ENCODE data around the gene LRCH4. TPM values are rescaled to one million over a fixed set of nuclear protein-coding genes. Genes with fewer than 3 reads are reported as not detected.

LRCH4 gene
- total and polyA plus RNA-seq, 2 donors (not counting 1 experiment from before 2014, with no cell fraction given) = 288 to 289 TPM

DNA sequence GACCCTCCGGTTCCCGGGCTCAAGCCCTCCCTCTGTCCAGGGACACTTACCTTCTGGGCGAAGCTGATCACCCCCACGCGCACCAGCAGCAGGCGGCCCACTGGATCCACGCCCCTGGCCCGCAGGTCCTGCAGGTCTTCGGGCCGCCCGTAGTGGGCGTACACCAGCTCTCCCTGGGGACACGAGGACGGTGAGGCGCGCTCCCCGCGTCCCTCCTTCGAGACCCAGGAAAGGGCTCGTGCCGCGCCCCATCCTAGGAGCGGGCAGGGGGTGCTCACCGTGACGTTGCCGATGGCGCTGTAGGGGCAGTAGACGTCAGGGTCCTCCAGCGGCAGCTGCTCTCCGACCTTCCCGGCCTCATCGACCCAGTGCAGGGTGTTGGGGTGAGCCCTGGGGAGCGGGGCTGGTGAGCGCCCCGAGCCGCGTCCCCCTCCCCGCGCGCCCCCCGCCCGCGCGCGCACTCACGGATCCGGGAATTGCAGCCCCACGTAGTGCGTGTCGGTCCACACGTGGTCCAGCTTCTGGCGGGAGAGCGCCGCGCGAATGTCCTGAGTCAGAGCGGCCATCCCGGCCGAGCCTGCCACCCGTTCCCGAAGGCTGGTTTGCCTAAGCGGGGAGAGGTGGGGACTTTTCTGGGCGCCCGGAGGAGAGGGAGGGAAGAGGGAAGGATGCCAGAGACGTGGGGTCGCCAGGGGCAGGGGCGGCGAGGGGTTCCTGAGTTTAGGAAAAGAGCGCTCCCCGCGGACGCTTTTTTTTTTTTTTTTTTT is 47.2 kb upstream of the LRCH4 start:
- peak overlapping the region; percentile 97 for H2AFZ ChIP-seq (ENCODE audit: insufficient read depth, low read depth, low read length, poor library complexity, severe bottlenecking)
- POLR2A ChIA-PET = interaction anchor here (0.6 to 2.8 kb wide), 8 partner anchors 20 to 56 kb away, joined by 3 to 13 read pairs (median 4); partner anchors contain the start of genes GNB2 and MOSPD3
- H4K20me1 ChIP-seq (ENCODE audit: control insufficient read depth, insufficient read depth, low read length, poor library complexity, severe bottlenecking) = no peaks in the 10 kb centered on the region
- H3K4me2 ChIP-seq (replicated peaks; ENCODE audit: low read depth, low read length, poor library complexity, severe bottlenecking) = peak overlapping the region; percentile 98
- peak overlapping the region; percentile 90 for H3K4me3 Mint-ChIP-seq
- H3K27me3 ChIP-seq (replicated peaks in 1 of 4; ENCODE audit: control extremely low read depth in 1 of 4, control insufficient read depth in 3 of 4, insufficient read depth in 4 of 4, low read length in 3 of 4) = peaks cover 0 to 3% (median 0%) of the 10 kb centered on the region in 4 experiments
- CTCF ChIA-PET = interaction anchor here (0.6 to 4.0 kb wide), 15 partner anchors 9 to 611 kb away, joined by 3 to 53 read pairs (median 5); partner anchors contain the start of genes FBXO24, GIGYF1, LRCH4 and MOSPD3
- peaks cover 10% of the 10 kb centered on the region for H3K4me1 Mint-ChIP-seq
- H3K4me1 ChIP-seq (ENCODE audit: control insufficient read depth in 2 of 2, insufficient read depth in 2 of 2, low read length in 2 of 2) = peaks cover 6 to 15% of the 10 kb centered on the region in 2 donors
- H3K36me3 ChIP-seq (replicated peaks in 1 of 2; ENCODE audit: control extremely low read depth in 1 of 2, control insufficient read depth in 1 of 2, extremely low read depth in 1 of 2, insufficient read depth in 2 of 2, low read length in 1 of 2) = no peaks in the 10 kb centered on the region
- TF ChIP-seq EZH2 (IDR thresholded peaks at IDR 0.05; ENCODE audit: borderline replicate concordance, insufficient read depth, low read depth, low read length, poor library complexity, severe bottlenecking) = no peak
- TF ChIP-seq, protein P1, sequence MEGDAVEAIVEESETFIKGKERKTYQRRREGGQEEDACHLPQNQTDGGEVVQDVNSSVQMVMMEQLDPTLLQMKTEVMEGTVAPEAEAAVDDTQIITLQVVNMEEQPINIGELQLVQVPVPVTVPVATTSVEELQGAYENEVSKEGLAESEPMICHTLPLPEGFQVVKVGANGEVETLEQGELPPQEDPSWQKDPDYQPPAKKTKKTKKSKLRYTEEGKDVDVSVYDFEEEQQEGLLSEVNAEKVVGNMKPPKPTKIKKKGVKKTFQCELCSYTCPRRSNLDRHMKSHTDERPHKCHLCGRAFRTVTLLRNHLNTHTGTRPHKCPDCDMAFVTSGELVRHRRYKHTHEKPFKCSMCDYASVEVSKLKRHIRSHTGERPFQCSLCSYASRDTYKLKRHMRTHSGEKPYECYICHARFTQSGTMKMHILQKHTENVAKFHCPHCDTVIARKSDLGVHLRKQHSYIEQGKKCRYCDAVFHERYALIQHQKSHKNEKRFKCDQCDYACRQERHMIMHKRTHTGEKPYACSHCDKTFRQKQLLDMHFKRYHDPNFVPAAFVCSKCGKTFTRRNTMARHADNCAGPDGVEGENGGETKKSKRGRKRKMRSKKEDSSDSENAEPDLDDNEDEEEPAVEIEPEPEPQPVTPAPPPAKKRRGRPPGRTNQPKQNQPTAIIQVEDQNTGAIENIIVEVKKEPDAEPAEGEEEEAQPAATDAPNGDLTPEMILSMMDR (IDR thresholded peaks at IDR 0.05) = no peak
- H3K4me3 ChIP-seq (ENCODE audit: control extremely low read depth in 1 of 5, extremely low read depth in 1 of 5, insufficient read depth in 1 of 5, low read depth in 2 of 5, low read length in 4 of 5) = peak overlapping the region in 4 of 5 experiments; percentile 62 to 82 (median 72)
- DNase-seq = peak; percentile 77
- H3K27ac ChIP-seq (ENCODE audit: low read length in 2 of 2) = peak overlapping the region in 1 of 2 donors; percentile 48
- ATAC-seq (ENCODE audit: low read depth) = peak; percentile 77
- H3K9ac ChIP-seq (ENCODE audit: low read length) = peak overlapping the region; percentile 81
- peaks cover 0 to 5% (median 0%) of the 10 kb centered on the region in 3 donors for H3K9me3 ChIP-seq (ENCODE audit: control extremely low read depth in 1 of 3, control insufficient read depth in 2 of 3, insufficient read depth in 1 of 3, low read length in 2 of 3)
- intact Hi-C loops (cut with micrococcal nuclease) = loop anchor here (1.0 to 5.0 kb wide), 6 partner anchors 21 to 219 kb away; partner anchors contain the start of genes GIGYF1, GNB2, MOSPD3 and SLC12A9
- H3K27ac Mint-ChIP-seq = peak overlapping the region; percentile 83
- H3K9me3 Mint-ChIP-seq (ENCODE audit: insufficient read depth) = no peaks in the 10 kb centered on the region
- H3K27me3 Mint-ChIP-seq = no peaks in the 10 kb centered on the region
- no peaks in the 10 kb centered on the region for H3K79me2 ChIP-seq (ENCODE audit: control insufficient read depth, insufficient read depth, low read length)
- 3% methylated on average over 72 of the region's 72 CpGs for WGBS (ENCODE audit: insufficient coverage)
